Gastroesophageal sphincter (tissue), 4 donors: ENCODE data around the gene MEIOC. TPM values are rescaled to one million over a fixed set of nuclear protein-coding genes. Genes with fewer than 3 reads are reported as not detected.

Experiments used
- ATAC-seq: fragments of 150-250 bp; one replicate; pipeline ENCODE4 v1.9.1; 2016; ENCODE audit warnings: mild to moderate bottlenecking, moderate library complexity
- H3K27ac ChIP-seq, 4 donors: fragments of 200-600 bp; sonication (generic) in 3 of 4; 1 replicate in 3 of 4; 2 replicates in 1 of 4; pipeline ENCODE4 v1.5.1; 2016 to 2019
- H3K27me3 ChIP-seq: fragments of 200-600 bp; sonication (generic); one replicate; pipeline ENCODE4 v1.5.1; 2019
- H3K36me3 ChIP-seq, 2 donors: fragments of 200-600 bp; sonication (generic); one replicate each; pipeline ENCODE4 v1.5.1; 2019; ENCODE audit warnings: control low read depth in 1 of 2
- H3K4me1 ChIP-seq, 3 donors: fragments of 200-600 bp; sonication (generic); 1 replicate in 2 of 3; 2 replicates in 1 of 3; pipeline ENCODE4 v1.5.1; 2016 to 2019; ENCODE audit warnings: control low read depth in 2 of 3
- H3K4me3 ChIP-seq, 2 donors: fragments of 200-600 bp; sonication (generic); one replicate each; pipeline ENCODE4 v1.5.1; 2019; ENCODE audit warnings: mild to moderate bottlenecking in 1 of 2, moderate library complexity in 1 of 2
- H3K9me3 ChIP-seq, 3 donors: fragments of 200-600 bp; sonication (generic); one replicate each; pipeline ENCODE4 v1.5.1; 2017 to 2019; ENCODE audit warnings: control low read depth in 2 of 3
- EP300 ChIP-seq: sonication (generic); formaldehyde crosslinking; IDR thresholded peaks from one replicate; pipeline ENCODE4 v1.6.1; 2017; ENCODE audit warnings: antibody characterized with exemption, mild to moderate bottlenecking
- POLR2A ChIP-seq, 2 donors: fragments of 450-650 bp; IDR thresholded peaks; one replicate each; pipeline ENCODE4 v1.6.1; 2017; ENCODE audit warnings: antibody characterized with exemption in 2 of 2, mild to moderate bottlenecking in 2 of 2, moderate library complexity in 1 of 2
- POLR2AphosphoS5 ChIP-seq: sonication (generic); formaldehyde crosslinking; IDR thresholded peaks from one replicate; pipeline ENCODE4 v1.6.1; 2017; ENCODE audit warnings: antibody characterized with exemption
- WGBS, 2 donors: methylation state at CpG; one replicate each; pipeline ENCODE4 v1.1.5; 2018; ENCODE audit warnings: low coverage in 1 of 2; 5-methylcytosine and 5-hydroxymethylcytosine counted together
- total RNA-seq, 4 donors: library from RNA; depleted of rRNA; stranded (reverse); fragments of >200 nt; gene quantifications; one replicate each; pipeline ENCODE4 v1.1.0, GENCODE V29; 2016
- TF ChIP-seq, protein P1 (sequence below), 4 experiments: fragments of 200-600 bp in 2 of 4; fragments of 450-650 bp in 2 of 4; sonication (generic) in 1 of 4; IDR thresholded peaks; one replicate each; pipeline ENCODE4 v1.5.1; 2017 to 2019; ENCODE audit warnings: antibody characterized with exemption in 4 of 4, mild to moderate bottlenecking in 2 of 4, moderate library complexity in 2 of 4

Gene MEIOC
- total RNA-seq: under 1 TPM in 2 of 4 donors, not detected in 2; 0.12 to 0.47 TPM

DNA sequence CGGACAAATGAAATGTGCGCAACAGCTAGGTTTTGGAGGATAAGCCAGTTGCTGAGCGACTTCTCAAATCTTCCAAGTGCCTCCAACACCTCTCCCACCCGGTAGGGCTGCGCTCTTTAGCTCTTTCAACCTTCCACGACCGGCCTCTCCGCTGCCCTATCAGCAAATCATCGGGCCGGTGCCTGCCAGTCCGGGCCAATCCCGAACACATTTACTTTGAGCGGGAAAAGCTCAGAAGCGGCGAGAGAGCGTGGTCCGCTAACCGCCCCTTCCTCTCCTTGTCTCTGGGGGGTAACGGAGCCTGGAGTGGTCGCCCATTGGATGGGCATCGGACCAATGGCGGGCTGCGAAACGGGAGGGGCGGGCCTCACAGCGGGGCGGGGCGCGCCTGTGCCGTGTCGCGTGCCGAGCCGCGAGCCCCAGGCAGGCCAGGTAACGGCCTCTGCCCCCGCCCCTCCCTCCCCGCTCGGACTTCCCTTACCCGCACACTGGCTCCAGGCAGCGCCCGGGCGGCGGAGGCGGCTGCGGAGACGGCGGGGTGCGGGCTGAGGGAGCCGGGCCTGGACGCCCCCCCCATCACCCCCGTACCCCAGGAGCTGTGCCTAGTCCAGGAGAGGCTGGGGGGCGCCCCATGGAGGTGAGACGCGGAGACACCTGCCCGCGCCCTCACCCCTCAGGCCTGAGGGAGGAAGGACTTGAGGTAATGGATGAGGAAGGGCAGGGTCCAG is at the start of gene MEIOC:
Gene MEIOC (plus strand): TSS at position 486 of the 728 bp plus-strand sequence. CDS start 146 bp downstream, at position 632.
- ATAC-seq: no peak
- TF ChIP-seq POLR2AphosphoS5 (no peak), EP300 (no peak), POLR2A (IDR thresholded peaks at IDR 0.05) (no peak)
- TF ChIP-seq, protein P1, sequence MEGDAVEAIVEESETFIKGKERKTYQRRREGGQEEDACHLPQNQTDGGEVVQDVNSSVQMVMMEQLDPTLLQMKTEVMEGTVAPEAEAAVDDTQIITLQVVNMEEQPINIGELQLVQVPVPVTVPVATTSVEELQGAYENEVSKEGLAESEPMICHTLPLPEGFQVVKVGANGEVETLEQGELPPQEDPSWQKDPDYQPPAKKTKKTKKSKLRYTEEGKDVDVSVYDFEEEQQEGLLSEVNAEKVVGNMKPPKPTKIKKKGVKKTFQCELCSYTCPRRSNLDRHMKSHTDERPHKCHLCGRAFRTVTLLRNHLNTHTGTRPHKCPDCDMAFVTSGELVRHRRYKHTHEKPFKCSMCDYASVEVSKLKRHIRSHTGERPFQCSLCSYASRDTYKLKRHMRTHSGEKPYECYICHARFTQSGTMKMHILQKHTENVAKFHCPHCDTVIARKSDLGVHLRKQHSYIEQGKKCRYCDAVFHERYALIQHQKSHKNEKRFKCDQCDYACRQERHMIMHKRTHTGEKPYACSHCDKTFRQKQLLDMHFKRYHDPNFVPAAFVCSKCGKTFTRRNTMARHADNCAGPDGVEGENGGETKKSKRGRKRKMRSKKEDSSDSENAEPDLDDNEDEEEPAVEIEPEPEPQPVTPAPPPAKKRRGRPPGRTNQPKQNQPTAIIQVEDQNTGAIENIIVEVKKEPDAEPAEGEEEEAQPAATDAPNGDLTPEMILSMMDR (IDR thresholded peaks at IDR 0.05): no peak
- Histone ChIP-seq H3K36me3 (no peaks in the 10 kb centered on the region), H3K4me1 (peaks cover 0 to 14% (median 4%) of the 10 kb centered on the region in 3 donors), H3K4me3 (peak within 1 kb of the TSS in 1 of 2 donors; percentile 33), H3K27me3 (peaks cover 77% of the 10 kb centered on the region), H3K27ac (no peak within 1 kb of the TSS), H3K9me3 (peaks cover 0 to 11% (median 0%) of the 10 kb centered on the region in 3 donors)
- 55% methylated on average over 2 to 5 of the region's 57 CpGs for WGBS, 2 donors

DNA sequence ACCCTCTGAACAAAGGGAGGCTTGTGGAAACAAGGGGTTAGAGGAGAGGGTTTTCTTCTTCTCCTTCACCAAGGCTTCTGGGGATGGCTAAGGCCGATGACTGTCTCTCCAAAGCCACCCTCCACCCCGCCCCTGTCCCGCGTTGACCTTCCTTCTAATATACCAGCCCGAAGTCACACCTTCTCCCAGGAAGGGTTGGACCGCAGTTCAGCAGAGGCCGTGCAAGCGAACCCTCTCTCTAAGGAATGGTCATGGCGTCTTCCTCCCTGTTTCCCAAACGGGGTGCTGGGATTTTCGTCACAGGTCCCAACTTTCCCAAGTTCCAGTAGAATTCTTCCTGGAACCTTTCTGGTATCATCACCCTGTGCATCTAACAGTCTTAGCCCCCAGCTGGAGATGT is 49.6 kb upstream of the MEIOC start:
- Histone ChIP-seq H3K27me3 (peaks cover 5% of the 10 kb centered on the region), H3K27ac (no peak overlapping the region), H3K36me3 (no peaks in the 10 kb centered on the region), H3K9me3 (no peaks in the 10 kb centered on the region), H3K4me1 (peaks cover 0 to 10% (median 0%) of the 10 kb centered on the region in 3 donors), H3K4me3 (no peak overlapping the region)
- ATAC-seq: no peak
- TF ChIP-seq POLR2AphosphoS5 (no peak), POLR2A (IDR thresholded peaks at IDR 0.05) (no peak), EP300 (no peak)
- TF ChIP-seq, protein P1 (IDR thresholded peaks at IDR 0.05): no peak
- 99% methylated on average over 11 of the region's 11 CpGs; no CpG with 5 or more reads in 1 of the 2 donors for WGBS, 2 donors

DNA sequence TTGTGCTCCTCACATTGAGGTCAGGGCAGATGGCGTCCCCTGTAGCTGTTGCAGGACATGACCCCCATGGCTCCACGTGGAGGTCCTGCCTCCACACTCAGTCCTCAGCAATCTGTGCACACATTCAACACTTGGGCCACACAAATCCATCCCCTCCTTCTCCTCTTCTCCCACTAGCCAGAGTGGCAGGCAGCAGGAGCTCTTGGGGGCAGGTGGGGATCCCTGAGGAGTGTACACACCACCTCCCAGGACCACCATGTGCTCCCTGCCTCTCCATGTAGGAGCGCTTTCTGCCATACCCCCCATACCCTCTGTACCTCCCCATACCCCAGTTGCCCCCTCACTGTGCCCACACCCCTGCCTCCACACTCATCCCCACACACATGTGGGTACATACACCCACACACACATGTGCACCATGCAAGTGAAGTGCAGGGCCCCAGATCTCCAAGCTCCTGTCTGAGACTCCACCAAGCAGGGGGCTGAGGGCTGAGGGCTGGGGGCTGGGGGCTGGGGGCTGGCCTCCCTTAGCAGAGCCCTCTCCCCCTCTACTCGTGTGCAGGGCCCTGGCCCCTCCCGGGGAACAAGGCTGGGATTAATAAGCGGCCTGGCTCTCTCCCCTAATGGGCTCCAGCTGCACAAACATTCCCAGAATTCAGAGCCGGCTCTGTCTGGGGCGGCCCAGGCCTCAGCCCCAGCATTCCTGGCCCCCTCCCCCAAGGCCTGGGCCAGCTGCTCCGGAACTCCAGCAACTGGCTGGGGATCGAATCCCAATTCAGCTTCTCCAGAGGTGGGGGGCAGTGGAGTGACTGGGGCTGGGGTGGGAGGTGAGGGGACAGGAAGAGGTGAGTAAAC is 48.2 kb upstream of the MEIOC start:
- H3K27me3 ChIP-seq: peaks cover 7% of the 10 kb centered on the region
- peaks cover 0 to 10% (median 0%) of the 10 kb centered on the region in 3 donors for H3K4me1 ChIP-seq
- no peak overlapping the region for H3K27ac ChIP-seq
- no peak overlapping the region for H3K4me3 ChIP-seq
- TF ChIP-seq POLR2A (IDR thresholded peaks at IDR 0.05) (no peak), POLR2AphosphoS5 (no peak), EP300 (no peak)
- TF ChIP-seq, protein P1 (IDR thresholded peaks at IDR 0.05): no peak
- H3K36me3 ChIP-seq: no peaks in the 10 kb centered on the region
- H3K9me3 ChIP-seq: no peaks in the 10 kb centered on the region
- peak; percentile 19 for ATAC-seq
- WGBS, 2 donors: 100% methylated on average over 1 of the region's 10 CpGs; no CpG with 5 or more reads in 1 of the 2 donors

DNA sequence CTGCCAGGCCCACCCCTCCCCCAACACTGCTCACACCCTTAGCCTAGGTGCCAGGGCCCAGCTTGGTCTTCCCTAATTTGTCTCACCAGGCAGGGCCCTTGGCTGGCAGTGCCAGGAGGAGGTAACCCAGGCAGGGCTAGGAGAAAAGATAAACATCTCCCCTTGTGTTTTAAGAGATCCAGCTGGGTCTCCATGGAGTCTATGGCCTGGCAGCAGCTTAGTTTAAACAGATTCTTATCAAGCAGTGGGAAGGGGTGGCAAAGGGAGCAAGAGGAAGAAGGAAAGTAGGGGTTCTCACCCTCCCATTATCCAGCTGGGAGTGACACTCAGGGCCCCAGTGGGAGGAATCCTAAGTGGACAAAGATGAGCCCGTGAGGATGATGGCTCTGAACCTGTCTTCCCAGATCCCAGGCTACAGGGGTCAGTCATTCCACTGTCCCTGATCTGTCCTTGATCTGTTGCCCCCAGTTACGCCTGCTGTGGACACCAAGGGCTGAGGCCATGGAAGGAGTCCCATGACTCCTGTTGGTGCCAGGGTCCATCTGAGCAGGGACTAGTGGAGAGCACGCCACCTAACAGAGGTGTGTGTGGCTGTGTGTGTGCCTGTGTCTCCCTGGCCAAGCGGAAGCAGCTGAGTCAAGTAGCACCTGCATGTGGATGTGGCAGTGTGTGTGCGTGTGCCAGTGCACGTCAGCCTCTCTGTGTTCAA is 47.4 kb upstream of the MEIOC start:
- no peak for ATAC-seq
- 100% methylated on average over 1 of the region's 6 CpGs; no CpG with 5 or more reads in 1 of the 2 donors for WGBS, 2 donors
- Histone ChIP-seq H3K9me3 (no peaks in the 10 kb centered on the region), H3K27me3 (peaks cover 10% of the 10 kb centered on the region), H3K36me3 (no peaks in the 10 kb centered on the region), H3K4me1 (peaks cover 0 to 10% (median 0%) of the 10 kb centered on the region in 3 donors), H3K27ac (no peak overlapping the region), H3K4me3 (no peak overlapping the region)
- TF ChIP-seq EP300 (no peak), POLR2A (IDR thresholded peaks at IDR 0.05) (no peak), POLR2AphosphoS5 (no peak)
- TF ChIP-seq, protein P1 (IDR thresholded peaks at IDR 0.05): no peak
